ENCODE results near the gene SLC32A1. TPM values are rescaled to one million over a fixed set of nuclear protein-coding genes. Genes with fewer than 3 reads are reported as not detected.
A peak's percentile ranks its signal among the peaks of the same experiment; 100 is the strongest.

SLC32A1 gene
- total and polyA plus RNA-seq, 2 of the 13 experiments (the other 11 are each of a cell fraction or from before 2014, with no cell fraction given): not detected

DNA sequence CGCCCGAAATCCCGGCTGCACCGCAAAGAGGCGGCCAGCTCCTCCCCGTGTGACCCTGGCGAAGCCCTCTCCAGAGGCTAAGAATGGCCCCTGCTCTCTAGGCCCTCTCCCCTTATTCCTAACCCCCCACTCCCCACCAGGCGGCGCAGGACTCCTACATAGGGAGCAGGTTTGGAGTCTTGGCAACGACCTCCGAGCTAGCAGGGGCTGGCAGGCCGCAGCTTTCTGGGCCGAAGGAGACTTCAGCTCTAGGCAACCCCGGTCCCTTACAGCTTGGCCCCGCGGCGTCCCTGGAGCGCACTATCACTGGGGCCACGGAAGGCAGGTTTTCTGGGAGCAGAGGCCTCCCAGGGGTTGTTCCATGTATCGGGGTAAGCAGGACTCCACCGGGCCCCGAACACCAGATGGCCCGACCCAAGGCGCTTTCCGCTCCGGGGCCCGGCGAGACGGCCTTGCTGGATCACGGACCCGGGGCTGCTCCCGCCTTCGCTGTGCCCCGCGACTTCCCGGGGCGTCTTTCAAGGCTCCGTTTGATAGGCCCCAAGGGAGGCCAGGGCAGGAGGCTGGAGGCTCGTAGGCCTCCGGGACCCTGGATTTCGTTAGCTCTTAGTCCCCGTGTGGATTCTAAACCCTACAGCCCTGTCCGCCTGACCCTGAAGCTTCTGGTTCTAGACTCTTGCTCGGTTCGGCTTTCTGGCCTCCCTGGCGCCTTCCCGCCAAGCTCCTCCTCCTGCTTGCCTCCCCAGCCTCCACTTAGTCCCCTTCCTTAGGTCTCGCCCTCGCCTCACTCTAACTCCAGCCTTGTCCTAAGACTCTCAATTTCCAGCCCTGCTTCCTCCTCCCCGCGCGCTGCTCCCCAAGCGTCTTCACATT lies 1.9 kb downstream of the SLC32A1 start (continued):
- TF ChIP-seq, protein P1, sequence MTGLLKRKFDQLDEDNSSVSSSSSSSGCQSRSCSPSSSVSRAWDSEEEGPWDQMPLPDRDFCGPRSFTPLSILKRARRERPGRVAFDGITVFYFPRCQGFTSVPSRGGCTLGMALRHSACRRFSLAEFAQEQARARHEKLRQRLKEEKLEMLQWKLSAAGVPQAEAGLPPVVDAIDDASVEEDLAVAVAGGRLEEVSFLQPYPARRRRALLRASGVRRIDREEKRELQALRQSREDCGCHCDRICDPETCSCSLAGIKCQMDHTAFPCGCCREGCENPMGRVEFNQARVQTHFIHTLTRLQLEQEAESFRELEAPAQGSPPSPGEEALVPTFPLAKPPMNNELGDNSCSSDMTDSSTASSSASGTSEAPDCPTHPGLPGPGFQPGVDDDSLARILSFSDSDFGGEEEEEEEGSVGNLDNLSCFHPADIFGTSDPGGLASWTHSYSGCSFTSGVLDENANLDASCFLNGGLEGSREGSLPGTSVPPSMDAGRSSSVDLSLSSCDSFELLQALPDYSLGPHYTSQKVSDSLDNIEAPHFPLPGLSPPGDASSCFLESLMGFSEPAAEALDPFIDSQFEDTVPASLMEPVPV (CRISPR knock-in tag; IDR thresholded peaks at IDR 0.05): no peak
- TF ChIP-seq ZNF180 (CRISPR knock-in tag; IDR thresholded peaks at IDR 0.05; ENCODE audit: borderline replicate concordance, low read depth) (no peak), ZNF557 (CRISPR knock-in tag; IDR thresholded peaks at IDR 0.05) (no peak), SMARCE1 (IDR thresholded peaks at IDR 0.05; ENCODE audit: borderline replicate concordance) (no peak), GFI1 (CRISPR knock-in tag; IDR thresholded peaks at IDR 0.05; ENCODE audit: borderline replicate concordance) (no peak), ZNF569 (CRISPR knock-in tag; IDR thresholded peaks at IDR 0.05; ENCODE audit: borderline replicate concordance) (no peak), ZNF776 (CRISPR knock-in tag; IDR thresholded peaks at IDR 0.05) (no peak), SNRNP70 (IDR thresholded peaks at IDR 0.05; ENCODE audit: low read depth, low read length) (no peak), MEF2D (CRISPR knock-in tag; IDR thresholded peaks at IDR 0.05) (no peak), SUZ12 (IDR thresholded peaks at IDR 0.05; ENCODE audit: low read depth, low read length) (no peak), MTF2 (CRISPR knock-in tag; IDR thresholded peaks at IDR 0.05; ENCODE audit: borderline replicate concordance) (0 out of 2 replicates have a peak, but pooled peaks have one; percentile 15), PTBP1 (IDR thresholded peaks at IDR 0.05; ENCODE audit: low read depth, low read length, poor library complexity, severe bottlenecking) (no peak), ARNT2 (CRISPR knock-in tag; IDR thresholded peaks at IDR 0.05; ENCODE audit: low read depth) (no peak)
- TF ChIP-seq, protein P2, sequence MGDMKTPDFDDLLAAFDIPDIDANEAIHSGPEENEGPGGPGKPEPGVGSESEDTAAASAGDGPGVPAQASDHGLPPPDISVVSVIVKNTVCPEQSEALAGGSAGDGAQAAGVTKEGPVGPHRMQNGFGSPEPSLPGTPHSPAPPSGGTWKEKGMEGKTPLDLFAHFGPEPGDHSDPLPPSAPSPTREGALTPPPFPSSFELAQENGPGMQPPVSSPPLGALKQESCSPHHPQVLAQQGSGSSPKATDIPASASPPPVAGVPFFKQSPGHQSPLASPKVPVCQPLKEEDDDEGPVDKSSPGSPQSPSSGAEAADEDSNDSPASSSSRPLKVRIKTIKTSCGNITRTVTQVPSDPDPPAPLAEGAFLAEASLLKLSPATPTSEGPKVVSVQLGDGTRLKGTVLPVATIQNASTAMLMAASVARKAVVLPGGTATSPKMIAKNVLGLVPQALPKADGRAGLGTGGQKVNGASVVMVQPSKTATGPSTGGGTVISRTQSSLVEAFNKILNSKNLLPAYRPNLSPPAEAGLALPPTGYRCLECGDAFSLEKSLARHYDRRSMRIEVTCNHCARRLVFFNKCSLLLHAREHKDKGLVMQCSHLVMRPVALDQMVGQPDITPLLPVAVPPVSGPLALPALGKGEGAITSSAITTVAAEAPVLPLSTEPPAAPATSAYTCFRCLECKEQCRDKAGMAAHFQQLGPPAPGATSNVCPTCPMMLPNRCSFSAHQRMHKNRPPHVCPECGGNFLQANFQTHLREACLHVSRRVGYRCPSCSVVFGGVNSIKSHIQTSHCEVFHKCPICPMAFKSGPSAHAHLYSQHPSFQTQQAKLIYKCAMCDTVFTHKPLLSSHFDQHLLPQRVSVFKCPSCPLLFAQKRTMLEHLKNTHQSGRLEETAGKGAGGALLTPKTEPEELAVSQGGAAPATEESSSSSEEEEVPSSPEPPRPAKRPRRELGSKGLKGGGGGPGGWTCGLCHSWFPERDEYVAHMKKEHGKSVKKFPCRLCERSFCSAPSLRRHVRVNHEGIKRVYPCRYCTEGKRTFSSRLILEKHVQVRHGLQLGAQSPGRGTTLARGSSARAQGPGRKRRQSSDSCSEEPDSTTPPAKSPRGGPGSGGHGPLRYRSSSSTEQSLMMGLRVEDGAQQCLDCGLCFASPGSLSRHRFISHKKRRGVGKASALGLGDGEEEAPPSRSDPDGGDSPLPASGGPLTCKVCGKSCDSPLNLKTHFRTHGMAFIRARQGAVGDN (CRISPR knock-in tag; IDR thresholded peaks at IDR 0.05): peak; percentile 28; the same call in 1 of the 2 replicates
- TF ChIP-seq, protein P3, sequence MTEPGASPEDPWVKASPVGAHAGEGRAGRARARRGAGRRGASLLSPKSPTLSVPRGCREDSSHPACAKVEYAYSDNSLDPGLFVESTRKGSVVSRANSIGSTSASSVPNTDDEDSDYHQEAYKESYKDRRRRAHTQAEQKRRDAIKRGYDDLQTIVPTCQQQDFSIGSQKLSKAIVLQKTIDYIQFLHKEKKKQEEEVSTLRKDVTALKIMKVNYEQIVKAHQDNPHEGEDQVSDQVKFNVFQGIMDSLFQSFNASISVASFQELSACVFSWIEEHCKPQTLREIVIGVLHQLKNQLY (CRISPR knock-in tag; IDR thresholded peaks at IDR 0.05): no peak
- TF ChIP-seq, protein P4, sequence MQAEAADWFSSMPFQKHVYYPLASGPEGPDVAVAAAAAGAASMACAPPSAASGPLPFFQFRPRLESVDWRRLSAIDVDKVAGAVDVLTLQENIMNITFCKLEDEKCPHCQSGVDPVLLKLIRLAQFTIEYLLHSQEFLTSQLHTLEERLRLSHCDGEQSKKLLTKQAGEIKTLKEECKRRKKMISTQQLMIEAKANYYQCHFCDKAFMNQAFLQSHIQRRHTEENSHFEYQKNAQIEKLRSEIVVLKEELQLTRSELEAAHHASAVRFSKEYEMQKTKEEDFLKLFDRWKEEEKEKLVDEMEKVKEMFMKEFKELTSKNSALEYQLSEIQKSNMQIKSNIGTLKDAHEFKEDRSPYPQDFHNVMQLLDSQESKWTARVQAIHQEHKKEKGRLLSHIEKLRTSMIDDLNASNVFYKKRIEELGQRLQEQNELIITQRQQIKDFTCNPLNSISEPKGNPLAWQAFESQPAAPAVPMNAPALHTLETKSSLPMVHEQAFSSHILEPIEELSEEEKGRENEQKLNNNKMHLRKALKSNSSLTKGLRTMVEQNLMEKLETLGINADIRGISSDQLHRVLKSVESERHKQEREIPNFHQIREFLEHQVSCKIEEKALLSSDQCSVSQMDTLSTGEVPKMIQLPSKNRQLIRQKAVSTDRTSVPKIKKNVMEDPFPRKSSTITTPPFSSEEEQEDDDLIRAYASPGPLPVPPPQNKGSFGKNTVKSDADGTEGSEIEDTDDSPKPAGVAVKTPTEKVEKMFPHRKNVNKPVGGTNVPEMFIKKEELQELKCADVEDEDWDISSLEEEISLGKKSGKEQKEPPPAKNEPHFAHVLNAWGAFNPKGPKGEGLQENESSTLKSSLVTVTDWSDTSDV (CRISPR knock-in tag; IDR thresholded peaks at IDR 0.05): no peak
- TF ChIP-seq, protein P5, sequence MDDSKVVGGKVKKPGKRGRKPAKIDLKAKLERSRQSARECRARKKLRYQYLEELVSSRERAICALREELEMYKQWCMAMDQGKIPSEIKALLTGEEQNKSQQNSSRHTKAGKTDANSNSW (CRISPR knock-in tag; IDR thresholded peaks at IDR 0.05; ENCODE audit: borderline replicate concordance): no peak
- TF ChIP-seq, protein P6, sequence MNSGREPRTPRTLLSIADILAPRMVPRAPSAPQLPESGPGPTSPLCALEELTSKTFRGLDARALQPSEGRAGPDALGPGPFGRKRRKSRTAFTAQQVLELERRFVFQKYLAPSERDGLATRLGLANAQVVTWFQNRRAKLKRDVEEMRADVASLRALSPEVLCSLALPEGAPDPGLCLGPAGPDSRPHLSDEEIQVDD (CRISPR knock-in tag; IDR thresholded peaks at IDR 0.05; ENCODE audit: borderline replicate concordance): no peak
